Nephron (organoid): Measurements from ENCODE around the gene GALNT16.

Experiments
- H3K27ac Mint-ChIP-seq, 3 experiments: 2 replicates each; pipeline ENCODE4 v1.8.0; 2020; ENCODE audit warnings: mixed read lengths in 3 of 3, mild to moderate bottlenecking in 2 of 3, moderate library complexity in 1 of 3
- H3K27me3 Mint-ChIP-seq: 2 replicates; pipeline ENCODE4 v1.8.0; 2021; ENCODE audit warnings: low read depth, mild to moderate bottlenecking, moderate library complexity, mixed read lengths
- H3K36me3 Mint-ChIP-seq: 2 replicates; pipeline ENCODE4 v1.8.0; 2020; ENCODE audit warnings: low read depth, mixed read lengths
- H3K4me1 Mint-ChIP-seq: 2 replicates; pipeline ENCODE4 v1.8.0; 2020; ENCODE audit warnings: mixed read lengths
- H3K4me3 Mint-ChIP-seq, 3 experiments: 2 replicates each; pipeline ENCODE4 v1.8.0; 2020; ENCODE audit warnings: mild to moderate bottlenecking in 3 of 3, mixed read lengths in 3 of 3, moderate library complexity in 2 of 3
- H3K9me3 Mint-ChIP-seq: 2 replicates; pipeline ENCODE4 v1.8.0; 2020; ENCODE audit warnings: mixed read lengths
- CTCF ChIP-seq, 3 experiments: fragments of 200-600 bp; sonication (generic); IDR thresholded peaks; one replicate each; pipeline ENCODE4 v1.5.0; 2021; ENCODE audit warnings: antibody characterized with exemption in 3 of 3; ENCODE audit not compliant: unreplicated experiment in 3 of 3

GALNT16 gene

GRCh38 chr14:69280746-69281291 lies 20.9 kb downstream of the GALNT16 start:
- no peaks in the 10 kb centered on the region for H3K36me3 Mint-ChIP-seq
- no peaks in the 10 kb centered on the region for H3K4me1 Mint-ChIP-seq
- no peak overlapping the region for H3K4me3 Mint-ChIP-seq
- peaks cover 3% of the 10 kb centered on the region for H3K9me3 Mint-ChIP-seq
- no peak overlapping the region for H3K27ac Mint-ChIP-seq
- no peak for TF ChIP-seq CTCF (IDR thresholded peaks at IDR 0.05; ENCODE audit: unreplicated experiment in 3 of 3)
- peaks cover 6% of the 10 kb centered on the region for H3K27me3 Mint-ChIP-seq

- Mint-ChIP-seq H3K27ac (no peak overlapping the region), H3K27me3 (peaks cover 9% of the 10 kb centered on the region), H3K36me3 (no peaks in the 10 kb centered on the region), H3K4me3 (no peak overlapping the region), H3K4me1 (no peaks in the 10 kb centered on the region), H3K9me3 (peaks cover 3% of the 10 kb centered on the region)
- TF ChIP-seq CTCF (IDR thresholded peaks at IDR 0.05; ENCODE audit: unreplicated experiment in 3 of 3), result no peak
Measured at GRCh38 chr14:69281450-69282169, 21.7 kb downstream of the GALNT16 start.

GRCh38 chr14:69282448-69282847 lies 22.5 kb downstream of the GALNT16 start:
- Mint-ChIP-seq H3K36me3 (no peaks in the 10 kb centered on the region), H3K9me3 (no peaks in the 10 kb centered on the region), H3K27ac (no peak overlapping the region), H3K4me3 (no peak overlapping the region), H3K4me1 (peaks cover 7% of the 10 kb centered on the region), H3K27me3 (peaks cover 9% of the 10 kb centered on the region)
- TF ChIP-seq CTCF (IDR thresholded peaks at IDR 0.05; ENCODE audit: unreplicated experiment in 3 of 3), result no peak

- H3K4me3 Mint-ChIP-seq, result no peak overlapping the region
- no peak overlapping the region for H3K27ac Mint-ChIP-seq
- H3K36me3 Mint-ChIP-seq, result no peaks in the 10 kb centered on the region
- no peaks in the 10 kb centered on the region for H3K9me3 Mint-ChIP-seq
- H3K4me1 Mint-ChIP-seq, result peaks cover 18% of the 10 kb centered on the region
- no peak for TF ChIP-seq CTCF (IDR thresholded peaks at IDR 0.05; ENCODE audit: unreplicated experiment in 3 of 3)
- peaks cover 9% of the 10 kb centered on the region for H3K27me3 Mint-ChIP-seq
Measured at GRCh38 chr14:69284170-69284569, 24.2 kb downstream of the GALNT16 start.

GRCh38 chr14:69285661-69286255 lies 25.8 kb downstream of the GALNT16 start:
- Mint-ChIP-seq H3K27me3 (peaks cover 16% of the 10 kb centered on the region), H3K4me3 (no peak overlapping the region), H3K9me3 (no peaks in the 10 kb centered on the region), H3K4me1 (peaks cover 27% of the 10 kb centered on the region), H3K36me3 (no peaks in the 10 kb centered on the region), H3K27ac (no peak overlapping the region)
- no peak for TF ChIP-seq CTCF (IDR thresholded peaks at IDR 0.05; ENCODE audit: unreplicated experiment in 3 of 3)
